ENCODE results near the gene GNAI2.

DNA sequence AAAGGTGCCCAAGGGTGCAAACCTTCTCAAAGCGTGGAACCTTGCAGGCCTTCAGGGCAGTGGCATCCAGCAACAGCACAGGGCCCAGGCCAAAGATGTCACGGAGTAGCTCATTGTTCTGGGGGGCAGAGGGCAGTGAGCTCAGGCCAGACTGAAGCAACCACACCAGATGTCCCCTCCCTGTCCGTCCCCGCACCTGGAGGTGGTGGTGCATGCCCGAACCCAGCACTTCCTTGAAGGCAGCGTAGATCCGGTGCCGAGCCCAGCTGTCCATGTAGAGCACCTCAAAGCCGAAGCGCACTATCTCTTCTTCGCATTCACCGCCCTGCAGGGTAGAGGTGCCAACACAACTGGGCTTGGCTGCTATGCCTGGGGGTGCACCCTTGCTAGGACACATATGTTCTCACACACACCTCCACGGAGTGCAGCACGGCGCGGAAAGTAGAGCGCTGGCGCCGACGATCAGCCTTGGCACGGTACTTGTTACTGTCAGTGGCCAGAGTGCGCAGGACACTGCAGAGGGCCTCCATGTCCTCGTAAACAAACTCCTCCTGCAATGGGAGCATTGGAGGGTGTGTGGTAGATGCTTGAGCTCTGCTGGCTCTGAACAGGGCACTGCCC is 52.5 kb downstream of the GNAI2 start:
- TF ChIP-seq POLR2AphosphoS5 (IDR thresholded peaks at IDR 0.05; ENCODE audit: low read depth, low read length) = no peak
- TF ChIP-seq POLR2A (IDR thresholded peaks at IDR 0.05; ENCODE audit: low read depth, low read length) = no peak
- no peak for TF ChIP-seq TAF1 (IDR thresholded peaks at IDR 0.05; ENCODE audit: low read depth, low read length)
- no peak for TF ChIP-seq SPI1 (IDR thresholded peaks at IDR 0.05; ENCODE audit: low read depth, low read length)
- no peak for TF ChIP-seq PAX5 (IDR thresholded peaks at IDR 0.05; ENCODE audit: insufficient read depth, low read length, severe bottlenecking)
- TF ChIP-seq POU2F2 (IDR thresholded peaks at IDR 0.05; ENCODE audit: low read depth, low read length) = no peak

All from GM12891 (cell line).